GM04504 (cell line): Measurements from ENCODE around the gene C8G.

Source experiments
- DNase-seq: peaks from one replicate; pipeline ENCODE4 v3.0.0-alpha.2; 2012; ENCODE audit warnings: low read depth

C8G gene

DNA sequence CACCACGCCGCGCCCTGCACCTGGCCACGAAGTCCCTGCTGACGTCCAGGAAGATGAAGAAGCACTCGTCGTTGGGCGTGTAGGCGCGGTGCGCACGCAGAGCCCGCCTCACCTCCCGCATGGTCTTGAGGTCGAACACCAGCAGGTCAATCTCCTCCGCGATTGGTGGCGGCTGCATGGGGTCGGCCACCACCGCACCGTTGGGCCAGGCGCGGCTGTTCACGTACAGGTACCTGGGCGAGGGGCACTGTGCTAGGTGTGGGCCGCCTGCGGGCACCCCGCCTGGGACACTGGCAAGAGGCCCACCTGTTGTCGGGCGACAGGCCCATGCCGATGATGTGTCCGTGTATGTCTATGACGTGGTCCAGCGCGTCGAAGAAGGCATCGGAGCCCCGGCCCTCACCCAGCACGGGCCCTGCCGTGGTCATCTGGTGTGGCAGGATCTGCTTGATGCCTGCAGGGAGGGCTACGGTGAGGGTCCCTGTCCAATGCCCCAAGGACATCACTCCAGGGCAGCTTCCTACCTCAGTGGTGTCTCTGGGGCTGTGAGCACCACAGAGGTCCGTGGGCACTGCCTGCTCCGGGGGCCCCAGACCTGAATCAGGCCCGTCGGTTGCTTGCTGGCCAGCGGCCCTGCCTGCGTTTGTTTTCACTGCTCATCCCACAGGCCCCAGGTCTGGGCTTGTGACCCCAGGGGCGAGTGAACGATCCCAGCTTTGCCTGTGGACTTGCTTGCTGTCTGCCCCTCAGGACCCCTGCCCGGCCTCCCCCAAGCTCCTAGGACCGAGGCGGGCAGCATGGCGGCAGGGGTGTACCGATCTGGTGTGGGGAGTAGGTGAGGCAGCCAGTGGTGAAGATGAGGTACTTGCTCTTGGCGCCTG lies 3.6 kb upstream of the C8G start:
- no peak for DNase-seq

GRCh38 chr9:136942112-136942880 lies 2.7 kb upstream of the C8G start:
- DNase-seq: no peak

DNA sequence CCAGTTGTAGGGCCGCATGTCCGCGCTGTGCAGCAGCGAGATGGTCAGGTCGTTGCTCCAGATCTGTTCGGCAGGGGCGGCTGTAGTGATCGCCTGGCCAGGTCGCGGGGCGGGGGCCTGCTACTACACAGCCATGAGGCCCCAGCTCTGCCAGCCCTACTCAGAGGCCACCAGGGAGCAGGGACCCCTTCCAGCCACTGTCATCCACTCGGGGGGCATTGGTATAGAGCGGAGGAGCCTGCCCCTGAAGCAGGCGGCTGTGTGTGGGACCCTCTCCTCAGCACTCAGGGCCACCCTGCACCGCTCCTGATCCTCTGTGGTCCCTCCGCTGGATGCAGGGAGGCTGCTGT lies 2.2 kb upstream of the C8G start:
- DNase-seq: no peak

GRCh38 chr9:136943291-136944211 lies 1.5 kb upstream of the C8G start:
- DNase-seq: peak; percentile 3

GRCh38 chr9:136944212-136944518 lies 878 bp upstream of the C8G start:
- peak; percentile 41 for DNase-seq

DNA sequence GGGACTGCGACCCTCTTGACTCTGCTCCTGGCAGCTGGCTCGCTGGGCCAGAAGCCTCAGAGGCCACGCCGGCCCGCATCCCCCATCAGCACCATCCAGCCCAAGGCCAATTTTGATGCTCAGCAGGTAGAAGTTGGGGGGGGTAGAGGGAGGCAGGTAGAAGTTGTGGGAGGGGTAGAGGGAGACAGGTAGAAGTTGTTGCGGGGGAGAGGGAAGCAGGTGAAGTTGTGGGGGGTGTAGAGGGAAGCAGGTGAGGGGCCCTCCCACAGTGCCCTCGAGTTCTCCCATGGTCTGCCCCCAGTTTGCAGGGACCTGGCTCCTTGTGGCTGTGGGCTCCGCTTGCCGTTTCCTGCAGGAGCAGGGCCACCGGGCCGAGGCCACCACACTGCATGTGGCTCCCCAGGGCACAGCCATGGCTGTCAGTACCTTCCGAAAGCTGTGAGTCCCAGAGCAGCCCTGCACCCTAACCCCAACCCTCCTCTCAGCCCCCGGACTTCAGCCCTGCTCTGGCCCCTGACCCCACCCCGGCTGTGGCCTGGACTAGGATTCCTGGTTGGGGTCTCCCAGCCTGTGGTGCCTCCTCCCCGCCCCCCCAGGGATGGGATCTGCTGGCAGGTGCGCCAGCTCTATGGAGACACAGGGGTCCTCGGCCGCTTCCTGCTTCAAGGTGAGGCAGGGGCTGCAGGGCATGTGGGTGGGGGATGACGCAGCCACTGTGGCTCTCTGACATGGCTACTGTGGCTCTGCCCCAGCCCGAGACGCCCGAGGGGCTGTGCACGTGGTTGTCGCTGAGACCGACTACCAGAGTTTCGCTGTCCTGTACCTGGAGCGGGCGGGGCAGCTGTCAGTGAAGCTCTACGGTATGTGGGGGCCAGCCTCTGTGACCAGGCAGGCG lies 537 bp downstream of the C8G start:
- DNase-seq: no peak

DNA sequence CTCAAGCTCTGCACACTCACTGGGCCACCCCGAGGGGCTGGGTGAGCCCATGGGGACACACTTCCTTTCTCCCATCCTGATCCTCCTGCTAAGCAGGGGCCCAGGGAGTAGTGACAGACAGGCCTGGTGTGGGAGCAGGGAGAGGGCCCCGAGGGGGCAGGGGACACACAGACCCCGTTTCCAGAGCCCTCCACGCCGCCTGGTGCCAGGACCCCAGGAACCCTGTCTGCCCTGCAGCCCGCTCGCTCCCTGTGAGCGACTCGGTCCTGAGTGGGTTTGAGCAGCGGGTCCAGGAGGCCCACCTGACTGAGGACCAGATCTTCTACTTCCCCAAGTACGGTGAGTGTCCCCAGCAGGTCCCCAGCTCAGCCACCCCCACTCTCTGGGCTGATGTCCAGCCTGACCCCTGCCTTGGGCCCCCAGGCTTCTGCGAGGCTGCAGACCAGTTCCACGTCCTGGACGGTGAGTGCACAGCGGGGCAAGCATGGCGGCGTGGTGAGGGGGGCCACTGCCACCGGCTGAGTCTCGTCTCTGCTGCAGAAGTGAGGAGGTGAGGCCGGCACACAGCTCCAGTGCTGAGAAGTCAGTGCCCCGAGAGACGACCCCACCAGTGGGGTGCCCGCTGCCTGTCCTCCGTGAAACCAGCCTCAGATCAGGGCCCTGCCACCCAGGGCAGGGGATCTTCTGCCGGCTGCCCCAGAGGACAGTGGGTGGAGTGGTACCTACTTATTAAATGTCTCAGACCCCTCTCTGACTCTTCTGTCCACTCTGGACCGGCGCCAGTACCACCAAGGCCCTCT lies 1.4 kb downstream of the C8G start:
- no peak for DNase-seq

- DNase-seq: no peak
Measured at GRCh38 chr9:136947028-136947891, 2.2 kb downstream of the C8G start.

- DNase-seq: peak; percentile 20
Measured at GRCh38 chr9:136947955-136948510, 3.0 kb downstream of the C8G start.

DNA sequence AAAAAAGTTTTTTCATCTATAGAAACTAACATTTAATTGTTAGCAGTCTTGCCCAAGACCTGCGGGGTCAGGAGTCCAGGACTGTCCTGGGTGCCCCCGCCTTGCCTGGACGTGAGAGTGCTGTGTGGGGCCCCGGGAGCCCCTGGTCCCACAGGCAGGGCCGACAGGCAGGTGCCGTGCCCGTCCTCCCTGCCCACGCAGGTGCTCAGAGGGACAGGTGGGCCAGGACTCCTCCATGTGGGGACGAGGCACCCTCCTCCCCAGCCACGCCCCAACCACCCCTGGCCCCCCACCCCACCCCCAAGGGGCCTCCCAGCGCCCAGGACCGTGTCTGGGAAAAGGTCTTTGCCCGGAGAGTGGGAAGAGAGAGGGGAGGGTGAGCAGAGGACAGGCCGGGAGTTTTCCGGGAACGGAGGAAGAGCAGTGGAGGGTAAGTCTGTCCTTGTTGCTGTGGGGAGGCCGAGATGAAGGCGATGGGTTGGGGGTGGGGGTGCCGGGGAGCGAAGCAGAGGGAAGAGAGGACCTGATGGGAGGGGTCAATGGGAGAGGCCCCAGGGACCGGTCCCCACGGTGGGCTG lies 4.3 kb downstream of the C8G start:
- DNase-seq: no peak

- peak; percentile 55 for DNase-seq
Measured at GRCh38 chr9:136949817-136950655, 5.0 kb downstream of the C8G start.

DNA sequence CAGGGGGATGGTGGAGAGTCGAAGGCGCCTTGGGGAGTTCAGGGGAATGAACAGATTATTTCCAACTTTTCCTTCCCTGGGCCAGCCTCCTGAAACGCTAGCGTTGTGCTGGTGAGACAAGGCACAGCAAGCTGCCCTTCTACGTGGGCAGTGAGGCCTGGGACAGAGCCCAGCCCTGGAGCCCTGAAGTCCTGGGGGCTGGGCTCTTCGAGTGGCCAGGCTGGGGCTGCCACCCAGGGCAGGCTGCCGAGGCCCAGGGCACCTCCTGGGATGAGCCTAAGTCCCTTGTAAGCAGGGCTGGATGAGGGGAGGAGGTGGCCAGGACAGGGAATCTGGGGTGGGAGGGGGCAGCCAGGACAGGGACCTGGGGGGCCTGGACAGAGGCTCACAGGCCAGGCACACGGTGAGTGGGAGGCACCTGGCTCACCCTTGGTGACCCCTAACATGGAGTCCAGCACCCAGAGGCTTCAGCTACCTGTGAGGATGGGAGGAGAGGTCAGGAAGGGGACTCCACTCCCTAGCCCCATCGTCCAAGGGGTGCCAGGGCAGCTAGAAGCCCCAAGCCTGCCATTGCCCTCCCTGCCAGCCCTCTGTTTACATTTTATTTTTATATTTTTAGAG lies 5.7 kb downstream of the C8G start:
- no peak for DNase-seq

DNA sequence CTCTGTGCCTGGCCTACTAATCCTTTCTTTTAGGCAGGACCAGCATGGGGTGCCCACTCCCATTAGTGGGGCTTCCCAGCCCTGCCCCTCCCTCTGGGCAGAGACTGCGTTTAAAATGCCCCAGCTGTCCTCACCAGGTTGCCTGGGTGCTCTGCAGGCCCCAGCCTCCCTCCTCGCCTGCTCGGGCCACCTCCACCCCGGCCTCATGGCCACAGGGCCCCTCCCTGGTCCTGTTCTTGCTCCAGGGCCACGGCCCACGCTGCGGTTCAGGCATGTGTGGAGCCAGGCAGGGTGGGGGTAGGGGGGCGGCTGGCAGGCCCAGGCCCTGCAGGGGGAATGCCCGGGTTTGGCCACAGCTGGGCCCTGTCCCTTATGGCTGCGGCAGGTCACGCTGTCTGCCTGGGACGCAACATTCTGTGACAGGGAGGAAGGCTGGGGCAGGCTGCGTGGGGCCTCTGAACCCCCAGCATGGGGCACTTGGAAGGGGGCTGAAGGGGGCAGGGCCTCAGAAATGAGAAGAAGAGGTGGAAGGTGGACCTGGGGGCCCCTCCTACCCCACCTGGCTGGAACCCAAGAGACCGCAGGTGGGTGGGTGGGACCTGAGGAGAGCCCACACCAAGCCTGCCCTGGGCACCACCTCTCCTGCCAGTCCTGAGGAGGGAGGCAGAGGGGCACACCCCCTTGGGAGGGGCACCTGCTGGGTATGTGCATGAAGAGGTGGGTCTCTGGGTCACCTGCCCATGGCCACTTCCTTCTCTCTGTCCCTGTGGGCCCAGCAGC lies 6.7 kb downstream of the C8G start, which contains the start of gene LCN12:
TSS of gene LCN12 (plus strand) at position 733 of the 780 bp plus-strand sequence. CDS start 55 bp downstream, outside the sequence.
- DNase-seq: no peak

DNA sequence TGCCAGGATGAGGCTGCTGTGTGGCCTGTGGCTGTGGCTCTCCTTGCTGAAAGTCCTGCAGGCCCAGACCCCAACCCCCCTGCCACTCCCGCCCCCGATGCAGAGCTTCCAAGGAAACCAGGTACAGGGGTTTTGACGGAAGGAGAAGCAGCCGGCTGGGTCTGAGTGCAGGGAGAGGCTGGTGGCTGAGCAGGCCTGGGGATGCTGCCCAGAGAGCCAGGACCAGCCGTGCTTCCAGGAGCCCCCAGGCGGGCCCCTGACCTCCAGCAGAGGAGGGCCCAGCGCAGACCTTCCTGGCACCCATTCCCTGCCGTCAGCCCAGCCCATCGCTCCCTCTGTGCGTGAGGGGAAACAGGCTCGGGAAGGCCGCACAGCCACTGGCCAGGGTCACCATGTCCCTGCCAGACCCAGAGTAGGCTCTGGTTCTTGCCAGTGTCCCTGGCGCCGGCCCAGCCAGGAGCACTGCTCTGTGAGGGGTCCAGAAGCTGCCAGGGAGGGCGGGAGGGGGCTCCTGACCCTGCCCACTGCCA lies 7.3 kb downstream of the C8G start:
- no peak for DNase-seq

- DNase-seq: no peak
Measured at GRCh38 chr9:136952876-136953770, 8.1 kb downstream of the C8G start.
